ENCODE measurements around the gene CTU1.

GRCh38 chr19:51078731-51079130, 29.5 kb downstream of the CTU1 start:
- TF ChIP-seq CTCF (IDR thresholded peaks at IDR 0.05) (no peak), POLR2A (IDR thresholded peaks at IDR 0.05) (no peak)

Data from body of pancreas (tissue), 4 donors.